CD1c-positive myeloid dendritic cell (primary cell): ENCODE results near the gene DNAJB11.
"Not testable (repeated sequence)": the region's sequence is repeated elsewhere in the genome, so short reads cannot be mapped to it uniquely, and the experiment has no call there.

ENCODE experiments used
- DNase-seq: peaks from one replicate; pipeline ENCODE4 v3.0.0-alpha.2; 2016; ENCODE audit errors: extremely low spot score

The DNAJB11 gene

DNA sequence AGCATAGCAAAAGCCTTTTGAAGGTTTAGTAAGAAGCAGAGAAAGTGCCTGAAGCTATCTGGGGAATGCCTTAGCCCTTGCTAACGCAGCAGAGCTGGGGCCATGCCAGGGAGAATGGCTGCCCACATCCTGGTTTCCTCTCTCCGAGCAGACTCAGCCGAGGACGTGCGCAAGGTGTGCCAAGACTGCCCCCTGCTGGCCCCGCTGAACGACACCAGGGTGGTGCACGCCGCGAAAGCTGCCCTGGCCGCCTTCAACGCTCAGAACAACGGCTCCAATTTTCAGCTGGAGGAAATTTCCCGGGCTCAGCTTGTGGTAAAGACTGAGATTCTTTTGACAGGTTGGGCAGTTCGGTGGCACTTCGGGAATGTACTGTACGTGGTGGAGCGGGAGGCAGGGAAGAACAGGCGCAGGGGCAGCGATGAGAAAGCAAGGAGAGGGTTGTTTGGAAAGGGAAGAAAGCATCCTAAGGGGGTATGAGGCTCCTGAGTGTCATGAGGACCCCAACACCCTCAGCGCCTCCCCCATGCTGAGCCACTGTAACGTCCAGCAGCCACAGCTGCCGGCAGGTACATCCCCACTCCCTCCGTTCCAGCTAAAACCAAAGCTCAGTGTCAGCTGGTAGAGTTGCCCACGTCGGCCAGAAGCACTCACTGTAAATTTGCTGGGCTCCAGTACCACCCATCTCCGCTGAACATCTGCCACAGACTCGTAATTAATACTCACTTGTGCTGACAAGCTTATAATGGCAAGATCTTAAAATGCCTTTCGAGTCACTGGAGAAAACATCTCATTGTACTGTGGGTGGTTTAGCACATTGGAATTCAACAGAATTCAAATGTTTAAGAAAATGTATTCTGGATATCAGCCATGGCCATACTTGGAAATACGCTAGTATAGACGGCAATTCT, 46.8 kb downstream of the DNAJB11 start:
- peak; percentile 86 for DNase-seq

DNA sequence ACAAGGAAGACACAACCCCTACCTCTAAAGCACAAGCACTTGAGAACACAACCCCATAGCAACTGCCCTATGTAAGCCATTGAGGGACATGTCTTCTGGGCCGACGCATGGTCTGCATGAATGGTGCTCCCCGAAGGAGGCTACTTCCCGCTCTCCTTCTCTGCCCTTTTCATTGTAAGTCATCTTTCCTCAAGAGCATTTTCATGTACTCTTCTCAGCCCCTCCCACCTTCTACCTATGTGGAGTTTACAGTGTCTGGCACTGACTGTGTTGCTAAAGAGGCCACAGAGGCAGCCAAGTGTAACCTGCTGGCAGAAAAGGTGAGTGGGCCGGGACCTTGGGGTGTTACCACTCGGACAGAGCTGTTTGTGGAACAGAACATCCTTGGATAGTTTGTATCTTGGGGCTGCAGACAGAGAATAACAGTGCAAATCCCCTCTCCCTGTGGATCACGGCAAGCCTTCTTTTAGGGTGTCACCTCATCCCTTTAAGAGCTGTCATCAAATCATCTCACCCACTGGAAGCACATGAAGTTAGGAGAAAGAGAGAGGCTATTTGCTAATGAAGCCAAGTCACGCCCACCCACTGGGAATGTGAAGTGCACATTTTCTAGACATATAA, 47.9 kb downstream of the DNAJB11 start:
- DNase-seq = no peak

DNA sequence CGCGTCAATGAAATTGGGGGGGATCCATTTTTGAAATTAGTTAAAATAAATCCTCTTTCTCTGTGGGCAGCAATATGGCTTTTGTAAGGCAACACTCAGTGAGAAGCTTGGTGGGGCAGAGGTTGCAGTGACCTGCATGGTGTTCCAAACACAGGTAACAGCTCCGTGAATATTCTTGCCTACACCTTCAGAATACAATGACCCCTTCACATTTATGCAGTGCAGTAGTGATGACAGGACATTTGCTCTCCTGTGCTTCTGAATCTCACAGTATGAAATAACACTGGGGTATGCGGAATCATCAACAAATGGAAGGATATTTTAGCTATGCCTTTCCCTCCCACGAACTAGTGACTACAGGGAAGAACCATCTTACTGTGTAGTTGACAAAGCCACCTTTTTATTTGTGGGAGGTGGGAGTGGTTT, 49.3 kb downstream of the DNAJB11 start:
- no peak for DNase-seq

DNA sequence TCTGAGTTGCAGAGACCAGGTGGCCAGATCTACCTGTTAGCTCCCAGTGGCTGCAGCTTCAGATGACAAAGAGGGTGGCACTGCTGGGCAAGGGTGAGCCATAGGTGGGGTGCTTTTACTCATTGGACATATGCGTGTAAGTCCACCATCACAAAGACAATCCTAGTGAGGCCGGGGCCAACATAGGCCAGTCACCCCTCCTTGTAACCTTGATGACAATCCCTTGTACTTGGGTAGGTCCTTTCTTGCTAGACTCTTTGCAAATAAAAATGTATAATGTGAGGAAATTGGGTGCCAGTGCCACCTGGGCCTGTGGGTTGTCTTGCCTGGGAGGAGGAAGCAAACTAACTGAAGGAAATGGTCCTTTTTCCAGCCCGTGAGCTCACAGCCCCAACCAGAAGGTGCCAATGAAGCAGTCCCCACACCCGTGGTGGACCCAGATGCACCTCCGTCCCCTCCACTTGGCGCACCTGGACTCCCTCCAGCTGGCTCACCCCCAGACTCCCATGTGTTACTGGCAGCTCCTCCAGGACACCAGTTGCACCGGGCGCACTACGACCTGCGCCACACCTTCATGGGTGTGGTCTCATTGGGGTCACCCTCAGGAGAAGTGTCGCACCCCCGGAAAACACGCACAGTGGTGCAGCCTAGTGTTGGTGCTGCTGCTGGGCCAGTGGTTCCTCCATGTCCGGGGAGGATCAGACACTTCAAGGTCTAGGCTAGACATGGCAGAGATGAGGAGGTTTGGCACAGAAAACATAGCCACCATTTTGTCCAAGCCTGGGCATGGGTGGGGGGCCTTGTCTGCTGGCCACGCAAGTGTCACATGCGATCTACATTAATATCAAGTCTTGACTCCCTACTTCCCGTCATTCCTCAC, 49.9 kb downstream of the DNAJB11 start:
- no peak for DNase-seq

DNA sequence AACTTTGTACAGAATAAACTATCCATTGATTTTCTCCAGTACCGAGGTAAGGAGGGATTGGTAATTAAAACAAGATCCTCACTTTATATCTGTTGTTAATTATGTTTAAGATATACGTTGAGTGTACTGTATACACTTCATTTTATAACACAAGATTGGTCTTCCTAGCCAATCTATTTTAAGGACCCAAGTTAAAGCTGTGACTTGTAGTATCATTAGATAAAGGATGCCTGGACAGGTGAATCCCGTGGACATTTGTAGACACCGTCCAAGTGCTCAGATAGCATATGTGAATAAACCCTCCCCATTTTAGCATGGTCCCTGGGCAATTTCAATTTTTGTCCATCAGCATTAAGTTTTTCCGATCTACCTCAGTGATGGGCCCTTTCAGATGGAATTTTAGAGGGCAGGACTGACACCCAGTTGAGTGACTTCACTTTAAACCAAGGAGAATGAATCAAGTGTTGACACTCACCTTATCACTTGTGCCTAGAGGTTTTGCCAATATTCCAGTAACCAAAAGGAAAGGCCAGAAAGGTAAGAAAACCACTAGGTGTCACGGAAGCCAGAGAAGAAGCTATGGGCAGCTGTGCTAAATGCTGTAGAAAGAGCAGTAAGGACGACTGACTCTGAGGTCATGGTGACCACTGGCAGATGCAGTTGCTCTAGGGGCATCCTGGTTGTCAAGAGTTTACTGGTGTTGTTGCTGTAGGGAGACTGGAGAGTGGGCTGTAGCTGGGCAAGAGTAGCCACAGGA, 51.6 kb downstream of the DNAJB11 start:
- no peak for DNase-seq

DNA sequence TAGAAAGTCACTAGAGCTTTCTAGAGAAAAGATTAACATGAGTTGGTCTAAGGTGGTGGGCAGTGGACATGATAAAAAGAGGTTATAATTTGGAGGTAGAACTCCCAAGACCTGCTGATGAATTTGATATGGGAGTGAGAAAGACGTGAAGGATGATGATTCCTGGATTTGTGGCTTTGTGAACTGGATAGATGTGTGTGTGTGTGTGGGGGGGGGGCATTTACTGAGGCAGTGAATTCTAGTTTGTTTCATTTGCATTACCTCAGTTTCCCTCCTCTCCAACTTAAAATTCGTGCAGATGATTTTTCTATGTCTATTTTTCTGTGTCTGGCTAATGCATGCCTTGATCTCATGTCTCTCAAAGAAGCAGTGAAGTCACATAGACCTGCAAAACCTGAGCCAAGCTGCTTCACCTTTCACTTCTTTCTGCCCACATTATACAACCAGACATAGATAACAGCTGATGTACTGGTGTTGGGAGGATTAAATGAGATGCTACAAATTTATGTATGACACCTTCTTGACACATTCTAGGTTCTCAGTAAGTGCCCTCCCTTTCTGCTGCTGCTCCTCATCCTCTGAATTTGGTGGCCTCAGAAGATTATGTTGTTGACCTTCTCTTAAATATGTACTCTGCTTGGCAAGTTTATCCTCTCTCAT, 52.3 kb downstream of the DNAJB11 start:
- no peak for DNase-seq

DNA sequence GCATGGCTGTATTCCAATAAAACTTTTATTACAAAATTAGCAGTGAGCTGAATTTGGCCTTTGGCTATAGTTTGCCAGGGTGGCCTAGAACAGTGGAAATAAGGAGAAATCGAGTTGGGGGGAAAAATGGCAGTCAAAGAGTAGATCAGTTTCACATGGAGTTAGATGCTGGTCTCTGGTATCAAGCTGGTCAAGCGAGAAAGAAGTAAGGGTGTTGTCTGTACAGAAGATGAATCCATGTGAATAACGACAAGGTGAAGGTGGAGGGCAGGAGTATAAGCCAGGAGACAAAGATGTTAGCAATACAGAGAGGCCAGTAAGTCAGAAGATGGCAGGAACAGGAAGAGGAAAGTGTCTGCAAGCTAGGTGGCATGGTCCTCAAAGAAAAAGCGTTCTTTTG, 54.1 kb downstream of the DNAJB11 start:
- no peak for DNase-seq

DNA sequence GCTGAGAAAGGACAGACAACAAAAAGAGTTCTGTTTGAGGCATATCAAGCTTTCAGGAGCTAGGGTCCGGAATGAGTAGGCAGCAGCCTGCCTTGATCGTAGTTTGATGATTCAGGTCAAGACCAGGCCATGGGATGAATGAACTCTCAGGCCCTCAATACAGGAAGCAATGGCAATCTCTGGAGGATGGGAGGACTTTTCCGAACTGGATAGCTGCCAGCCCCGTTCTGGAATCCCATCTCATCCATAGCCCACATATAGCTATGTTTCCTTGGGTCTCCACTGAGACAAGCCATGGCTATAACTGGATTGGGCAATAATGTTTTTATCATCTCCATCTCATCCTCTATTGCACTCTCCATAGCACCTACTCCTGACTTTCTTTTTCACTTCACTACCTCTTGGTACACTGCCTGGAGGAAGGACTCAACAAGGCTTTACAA, 55.1 kb downstream of the DNAJB11 start:
- DNase-seq = no peak

DNA sequence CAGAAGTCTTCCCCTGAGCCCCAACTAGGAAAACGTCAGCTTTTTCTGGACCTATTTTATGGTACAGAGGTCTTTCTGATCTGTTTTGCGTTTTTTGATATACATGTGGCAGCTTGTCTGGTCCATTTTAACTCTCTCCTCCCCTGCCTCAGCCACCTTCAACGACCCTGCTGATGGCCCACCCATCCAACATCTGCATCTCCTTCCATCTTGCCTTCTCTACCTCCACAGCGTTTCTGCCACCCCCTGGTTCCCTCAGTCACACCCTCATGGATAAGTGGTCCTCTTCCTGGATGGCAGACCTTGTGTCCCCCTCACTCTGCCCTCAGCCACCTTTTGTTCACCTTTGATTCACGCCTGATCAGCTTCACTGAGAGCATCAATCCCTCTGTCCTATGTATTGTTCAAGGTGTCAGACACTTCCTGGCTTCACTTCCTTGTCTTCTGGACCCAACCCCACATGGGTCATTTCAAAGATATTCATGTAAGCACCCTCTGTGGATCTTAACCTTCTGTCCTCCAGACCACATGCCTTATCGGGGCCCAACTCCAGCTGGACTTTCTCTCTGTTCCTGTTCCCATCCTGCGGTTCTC, 55.8 kb downstream of the DNAJB11 start:
- no peak for DNase-seq

DNA sequence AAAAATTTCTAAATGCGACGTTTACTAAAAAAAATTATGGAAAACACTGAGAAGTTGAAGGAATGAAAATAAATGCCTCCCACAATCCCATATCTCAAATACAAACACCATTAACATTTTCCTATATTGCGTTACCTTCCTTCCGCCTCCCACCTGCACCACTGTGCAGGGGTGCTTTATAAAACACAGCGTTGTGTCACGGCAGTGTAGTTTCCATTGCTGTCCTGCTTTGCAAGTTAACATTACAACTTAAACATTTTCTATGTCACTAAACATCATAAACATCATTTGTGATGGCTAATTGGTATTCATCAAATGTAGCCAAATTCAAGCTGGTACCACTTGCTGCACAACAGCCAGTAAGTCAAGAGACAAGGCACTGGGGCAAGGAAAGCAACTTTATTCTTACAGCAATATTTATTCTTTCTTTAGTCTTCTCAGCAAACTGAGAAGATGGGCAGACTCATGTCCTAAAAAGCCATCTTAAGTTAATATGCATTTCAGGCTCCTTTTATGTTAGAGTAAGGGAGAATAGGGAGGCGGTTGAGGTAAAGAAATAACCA, 57.4 kb downstream of the DNAJB11 start:
- no peak for DNase-seq

DNA sequence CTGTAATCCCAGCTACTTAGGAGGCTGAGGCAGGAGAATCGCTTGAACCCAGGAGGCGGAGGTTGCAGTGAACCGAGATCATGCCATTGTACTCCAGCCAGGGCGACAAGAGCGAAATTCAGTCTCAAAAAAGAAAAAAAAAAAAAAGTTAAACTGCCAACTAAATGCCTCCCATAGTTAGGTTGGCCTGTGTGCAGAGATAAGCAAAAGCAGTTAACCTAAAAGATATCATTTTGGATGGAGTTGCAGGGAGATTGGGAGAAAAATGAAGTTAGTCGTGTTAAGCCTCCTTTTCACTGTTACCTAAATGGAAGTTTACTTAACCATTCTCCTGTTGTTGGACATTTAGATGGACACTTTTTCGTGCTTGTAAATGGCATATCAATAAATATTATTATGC, 58.2 kb downstream of the DNAJB11 start:
- DNase-seq = no peak

DNA sequence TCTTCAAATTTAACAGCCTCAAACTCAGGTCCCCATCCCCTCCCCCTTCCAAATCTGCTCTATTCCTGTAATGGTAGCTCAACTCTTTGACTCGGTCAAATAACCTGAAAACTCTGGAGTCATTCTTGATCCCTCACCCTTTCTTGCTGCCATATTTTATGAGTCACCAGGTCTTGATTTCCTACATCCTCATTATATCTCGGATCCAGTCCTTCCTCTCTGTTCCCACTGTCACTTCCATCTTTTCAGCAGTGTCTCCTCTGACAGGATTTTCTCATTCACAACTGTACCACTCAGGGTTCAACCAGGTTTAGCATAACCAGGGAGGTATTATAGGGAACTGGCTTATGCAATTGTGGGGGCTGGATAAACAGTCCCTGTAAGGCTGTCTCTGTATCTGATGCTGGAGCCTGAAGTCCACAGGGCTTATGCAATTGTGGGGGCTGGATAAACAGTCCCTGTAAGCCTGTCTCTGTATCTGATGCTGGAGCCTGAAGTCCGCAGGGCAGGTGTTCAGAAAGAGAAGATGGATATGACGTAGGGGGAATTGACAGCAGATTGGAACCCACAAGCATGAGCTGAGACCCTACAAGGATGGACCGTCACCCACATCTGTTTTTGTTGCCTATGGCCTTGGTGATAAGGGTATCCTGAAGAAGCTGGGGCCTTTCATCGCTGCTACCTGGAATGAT, 60.6 kb downstream of the DNAJB11 start:
- DNase-seq = peak; percentile 16

DNA sequence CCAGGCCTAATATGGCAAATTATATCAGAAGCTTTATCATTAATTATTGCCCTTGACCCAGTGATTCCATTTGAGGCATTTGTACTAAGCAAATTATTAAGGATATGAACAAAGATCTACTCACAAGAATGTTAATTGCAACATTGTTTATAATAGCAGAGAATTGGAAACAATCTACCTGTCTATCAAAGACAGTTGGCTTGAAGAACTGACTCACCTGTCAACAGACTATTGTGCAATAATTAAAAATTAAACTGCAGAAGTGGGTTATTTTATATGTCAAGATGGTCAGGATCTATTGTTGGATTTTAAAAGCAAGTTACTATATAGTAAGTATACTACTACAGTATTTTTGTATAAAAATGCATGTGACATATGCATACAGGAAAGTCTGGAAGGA, 63.0 kb downstream of the DNAJB11 start:
- no peak for DNase-seq

DNA sequence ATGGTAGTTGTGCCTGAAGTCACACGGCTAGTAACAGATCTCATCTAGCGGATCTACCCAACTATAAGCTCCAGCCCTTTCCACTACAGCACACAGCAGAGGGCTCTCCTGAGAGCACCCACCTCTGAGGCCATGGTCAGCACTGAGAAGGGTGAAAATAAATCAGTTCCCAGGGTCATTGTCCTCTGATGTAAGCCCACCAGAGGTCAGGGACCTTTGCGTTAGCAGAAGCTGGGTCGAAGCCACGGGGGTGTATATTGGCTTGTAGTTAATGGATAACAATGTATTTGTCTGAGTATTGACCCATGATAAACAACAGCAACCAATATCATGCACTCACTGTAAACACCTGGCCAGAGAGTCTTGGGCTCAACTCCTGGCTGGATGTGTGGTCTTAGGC, 63.7 kb downstream of the DNAJB11 start:
- not testable (repeated sequence) for DNase-seq
